GM18873 (cell line): Measurements from ENCODE around the gene TRAK1.

Experiments
- ATAC-seq: cut with Tn5 transposase; IDR thresholded peaks from one replicate; pipeline ENCODE4 v1.9.1; 2021; ENCODE audit warnings: mild to moderate bottlenecking, moderate library complexity, moderate number of reproducible peaks; ENCODE audit not compliant: unreplicated experiment, low FRiP score

Gene TRAK1

DNA sequence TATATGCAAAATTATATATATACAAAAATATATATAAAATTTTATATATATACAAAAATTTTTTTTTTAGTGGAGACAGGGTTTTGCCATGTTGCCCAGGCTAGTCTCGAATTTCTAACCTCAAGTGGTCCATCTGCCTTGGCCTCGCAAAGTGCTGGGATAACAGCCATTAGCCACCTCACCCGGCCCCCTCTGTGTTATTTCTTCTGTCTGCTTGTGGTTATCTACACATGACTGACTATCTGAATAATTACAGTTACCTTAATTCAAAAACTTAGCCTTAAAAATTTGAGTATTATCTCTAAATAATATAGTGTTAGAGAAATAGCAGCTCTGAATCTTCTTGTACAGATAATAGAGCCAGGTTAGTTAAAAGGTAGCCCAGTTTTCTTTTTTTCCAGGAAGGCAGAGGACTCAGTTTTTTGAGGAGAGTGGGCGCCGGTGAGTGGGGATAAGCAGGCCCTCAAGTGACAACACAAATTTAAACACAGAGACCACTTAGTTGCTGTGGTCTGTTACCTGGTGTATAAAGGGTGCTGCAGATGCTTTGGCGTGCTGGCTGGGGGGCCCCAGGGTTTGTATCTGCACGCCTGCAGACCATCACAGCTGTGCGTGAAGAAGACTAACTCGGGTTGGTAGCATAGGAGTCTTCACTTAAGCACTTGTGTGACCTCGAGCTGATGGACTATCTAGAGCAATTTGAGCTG lies 83.7 kb downstream of the TRAK1 start:
- no peak for ATAC-seq

GRCh38 chr3:42175386-42176240 lies 84.5 kb downstream of the TRAK1 start:
- no peak for ATAC-seq

GRCh38 chr3:42176242-42177034 lies 85.3 kb downstream of the TRAK1 start:
- no peak for ATAC-seq

GRCh38 chr3:42177068-42177800 lies 86.1 kb downstream of the TRAK1 start:
- no peak for ATAC-seq

GRCh38 chr3:42177801-42178150 lies 86.6 kb downstream of the TRAK1 start:
- no peak for ATAC-seq

DNA sequence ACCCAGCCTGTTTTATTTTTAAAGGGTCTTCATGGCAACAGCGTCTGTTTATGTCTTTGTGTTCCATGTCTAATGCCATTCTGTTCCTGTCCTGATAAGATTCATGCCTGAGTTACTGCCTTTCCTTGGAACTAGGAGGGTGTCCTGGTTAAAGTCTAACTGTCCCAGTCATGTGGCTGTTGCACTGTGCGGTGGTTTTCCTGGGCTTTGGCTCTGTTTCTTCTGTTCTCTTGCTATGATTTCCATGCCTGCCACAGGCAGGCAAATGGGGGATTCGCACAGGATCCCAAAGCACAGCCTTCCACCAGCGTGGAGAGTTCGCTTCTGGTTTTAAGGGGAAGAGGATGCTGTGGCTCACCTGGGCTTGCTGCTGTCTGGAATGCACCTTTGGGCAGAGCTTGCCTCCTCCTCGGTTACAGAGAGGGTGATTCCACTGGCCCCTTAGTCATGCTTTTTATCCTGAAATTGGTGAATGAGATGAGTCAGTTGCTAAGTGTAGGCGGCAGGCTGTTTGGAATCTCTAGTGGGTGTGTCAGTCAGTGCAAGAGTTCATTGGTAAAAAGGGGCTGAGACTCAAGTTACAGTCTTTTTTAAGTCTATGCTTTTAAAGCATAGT lies 88.1 kb downstream of the TRAK1 start:
- no peak for ATAC-seq

DNA sequence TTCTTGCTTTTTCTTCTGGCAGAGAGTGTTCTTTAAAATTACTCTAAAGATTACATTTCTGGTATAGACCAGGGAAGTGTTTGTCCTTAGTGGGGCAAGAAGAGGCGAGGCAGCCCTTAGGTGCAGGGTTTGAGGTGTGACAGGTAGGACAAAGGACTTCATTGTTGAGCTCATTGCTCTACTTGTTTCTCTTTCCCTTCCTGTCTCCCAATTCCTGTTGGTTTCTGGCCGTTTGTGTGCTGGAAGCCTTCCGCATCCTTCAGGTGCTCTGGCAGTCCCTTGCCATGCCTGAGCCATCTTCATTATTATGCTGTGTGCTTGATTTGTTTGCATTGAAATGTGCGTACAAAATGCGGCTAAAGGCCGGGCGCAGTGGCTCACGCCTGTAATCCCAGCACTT lies 89.7 kb downstream of the TRAK1 start:
- no peak for ATAC-seq

- ATAC-seq: no peak
Measured at GRCh38 chr3:42182555-42182954, 91.4 kb downstream of the TRAK1 start.

GRCh38 chr3:42183991-42184632 lies 93.0 kb downstream of the TRAK1 start:
- no peak for ATAC-seq

DNA sequence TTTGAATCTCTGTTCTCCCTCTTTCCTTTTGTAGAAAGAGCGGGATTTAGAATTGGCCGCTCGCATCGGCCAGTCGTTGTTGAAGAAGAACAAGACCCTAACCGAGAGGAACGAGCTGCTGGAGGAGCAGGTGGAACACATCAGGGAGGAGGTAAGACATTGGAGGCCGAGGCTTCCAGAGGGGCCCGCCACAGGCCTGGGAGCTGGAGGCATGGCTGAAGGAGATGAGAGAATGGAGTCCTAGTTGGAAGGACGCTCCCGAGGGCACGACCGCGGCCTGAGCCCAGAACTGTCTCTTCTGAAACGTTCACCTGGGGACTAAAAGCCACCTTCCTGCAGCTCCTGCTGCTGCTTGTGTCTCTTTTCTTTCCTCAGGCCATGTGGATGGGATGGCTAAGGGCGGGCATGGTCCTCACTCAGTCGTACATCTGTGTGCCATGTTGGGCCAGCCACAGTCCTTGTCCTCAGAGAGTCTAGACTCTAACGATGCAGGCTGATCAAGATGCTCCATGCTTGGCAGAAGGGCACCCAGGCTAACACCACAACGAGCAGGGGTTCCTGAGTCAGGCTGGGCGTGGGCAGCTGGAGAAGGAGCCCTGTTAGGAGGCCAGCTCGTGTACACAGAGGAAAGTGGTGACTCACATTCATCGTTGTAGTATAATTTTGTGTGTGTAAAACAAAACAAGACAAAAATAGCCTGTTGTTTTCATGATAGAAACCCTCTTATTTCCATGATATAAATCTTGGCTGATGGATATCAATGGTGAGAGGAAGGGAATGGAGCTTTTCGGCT lies 93.7 kb downstream of the TRAK1 start:
- no peak for ATAC-seq

- ATAC-seq: no peak
Measured at GRCh38 chr3:42187936-42188335, 96.8 kb downstream of the TRAK1 start.

DNA sequence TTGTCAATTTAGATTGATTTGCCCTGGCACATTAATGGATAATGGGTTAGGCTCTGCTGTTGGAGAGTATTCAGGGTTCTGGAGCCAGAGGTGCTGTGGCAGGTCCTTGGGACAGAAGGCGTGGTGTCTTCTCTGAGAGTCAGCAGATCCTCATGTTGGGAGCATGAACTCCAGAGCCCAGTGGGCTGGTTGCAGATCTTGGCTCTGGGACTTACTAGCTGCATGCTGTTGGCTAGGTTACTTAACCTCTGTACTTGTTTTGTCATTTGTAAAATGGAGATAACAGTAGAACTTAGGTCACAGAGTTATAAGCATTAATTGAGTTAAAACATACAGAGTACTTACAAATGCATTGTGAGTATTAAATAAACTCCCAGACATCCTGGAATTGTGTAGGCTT lies 97.2 kb downstream of the TRAK1 start:
- ATAC-seq: no peak

DNA sequence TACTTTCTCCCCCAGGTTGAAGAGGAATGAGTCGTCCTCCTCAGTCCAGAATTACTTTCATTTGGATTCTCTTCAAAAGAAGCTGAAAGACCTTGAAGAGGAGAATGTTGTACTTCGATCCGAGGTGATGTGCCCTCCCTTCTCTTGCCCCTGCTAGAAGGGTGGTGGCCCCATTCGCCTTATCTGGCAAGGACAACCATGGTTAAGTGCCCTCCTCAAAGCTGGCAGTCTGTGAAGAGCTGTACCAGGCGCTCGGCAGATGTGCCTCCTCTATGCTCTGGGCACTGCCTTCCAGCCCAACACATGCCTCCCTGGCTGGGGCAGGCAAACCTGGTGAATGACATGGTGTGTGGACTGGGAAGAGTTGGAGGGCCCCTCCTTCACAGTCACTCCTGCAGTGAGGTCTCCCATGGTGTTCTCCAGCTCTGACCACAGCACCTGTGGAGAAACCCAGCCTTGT lies 97.9 kb downstream of the TRAK1 start:
- ATAC-seq: no peak

DNA sequence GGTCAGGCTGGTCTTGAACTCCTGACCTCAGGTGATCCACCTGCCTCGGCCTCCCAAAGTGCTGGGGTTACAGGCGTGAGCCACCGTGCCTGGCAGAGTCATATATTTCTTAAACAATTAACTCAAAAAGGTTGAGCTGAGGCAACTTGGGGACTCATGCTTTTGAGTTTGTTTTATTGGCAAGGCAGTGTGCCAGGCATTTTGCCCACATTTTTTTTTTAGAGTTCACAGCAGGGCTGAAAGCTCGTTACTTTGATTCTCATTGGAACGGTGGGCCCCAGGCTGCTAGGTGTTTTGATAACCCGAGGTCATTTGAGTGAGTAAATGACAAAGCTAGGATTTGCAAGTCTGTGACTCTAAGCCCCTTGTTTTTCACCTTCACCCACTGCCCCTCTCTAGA lies 98.6 kb downstream of the TRAK1 start:
- no peak for ATAC-seq

GRCh38 chr3:42190701-42191442 lies 99.7 kb downstream of the TRAK1 start:
- no peak for ATAC-seq

DNA sequence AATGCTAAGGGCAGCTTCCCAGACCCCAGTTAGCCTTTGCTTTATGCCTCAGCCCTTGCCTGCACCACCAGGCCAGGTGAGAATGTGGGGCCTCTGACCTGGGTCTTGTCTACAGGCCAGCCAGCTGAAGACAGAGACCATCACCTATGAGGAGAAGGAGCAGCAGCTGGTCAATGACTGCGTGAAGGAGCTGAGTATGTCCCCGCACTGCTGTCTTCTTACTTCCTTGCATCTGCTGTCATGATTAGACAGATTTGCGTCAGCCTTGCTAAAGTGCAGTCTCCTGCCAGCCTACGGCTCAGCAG lies 100.2 kb downstream of the TRAK1 start:
- no peak for ATAC-seq

GRCh38 chr3:42192334-42193200 lies 101.4 kb downstream of the TRAK1 start:
- no peak for ATAC-seq
